Measurements from ENCODE around the gene ANO1. TPM values are rescaled to one million over a fixed set of nuclear protein-coding genes. Genes with fewer than 3 reads are reported as not detected.

The ANO1 gene
- total RNA-seq, 2 experiments from 2014 or later = not detected

DNA sequence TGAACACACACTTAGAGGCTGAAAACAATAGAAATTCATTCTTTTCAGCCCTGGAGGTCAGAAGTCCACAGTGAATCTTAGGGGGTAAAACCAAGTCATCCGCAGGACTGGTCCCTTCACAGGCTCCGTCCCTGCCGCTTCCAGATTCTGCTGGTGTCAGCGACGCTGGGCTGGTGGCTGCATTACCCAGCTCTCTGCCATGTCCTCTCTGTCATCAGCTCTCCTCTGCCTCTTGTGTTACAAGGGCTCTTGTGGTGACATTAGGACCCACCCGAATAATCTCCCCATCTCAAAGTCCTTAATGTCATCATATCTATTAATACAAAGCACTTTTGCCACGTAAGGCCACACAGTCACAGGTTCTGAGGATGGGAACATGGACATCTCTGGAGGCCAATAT, 47.7 kb upstream of the ANO1 start:
- peaks cover 30% of the 10 kb centered on the region for H3K27me3 Mint-ChIP-seq
- no peaks in the 10 kb centered on the region for H3K4me1 Mint-ChIP-seq (ENCODE audit: low read depth)
- H3K36me3 Mint-ChIP-seq (ENCODE audit: low read depth) = no peaks in the 10 kb centered on the region
- no peaks in the 10 kb centered on the region for H3K9me3 Mint-ChIP-seq
- Histone ChIP-seq H3K4me3 (ENCODE audit: low read length) (no peak overlapping the region), H3K4me1 (ENCODE audit: insufficient read depth, low read length) (no peaks in the 10 kb centered on the region), H3K9me3 (ENCODE audit: control insufficient read depth in 1 of 2, insufficient read depth in 1 of 2, low read length in 2 of 2) (peaks cover 0 to 15% of the 10 kb centered on the region in 2 experiments), H3K36me3 (ENCODE audit: insufficient read depth, low read length) (no peaks in the 10 kb centered on the region), H3K27ac (ENCODE audit: low read depth in 1 of 2, low read length in 2 of 2) (no peak overlapping the region), H3K27me3 (ENCODE audit: control insufficient read depth in 1 of 2, insufficient read depth in 2 of 2, low read length in 2 of 2) (no peaks in the 10 kb centered on the region)
- CTCF ChIA-PET = no interaction called here
- no peak overlapping the region for H3K4me3 Mint-ChIP-seq
- H3K27ac Mint-ChIP-seq = no peak overlapping the region
- no peak for TF ChIP-seq CTCF (IDR thresholded peaks at IDR 0.05)
- POLR2A ChIA-PET = no interaction called here
- DNase-seq = no peak
- intact Hi-C loops (cut with DNase I, micrococcal nuclease) = no loop called here
- no peak for ATAC-seq (ENCODE audit: poor library complexity)

- no peaks in the 10 kb centered on the region for H3K4me1 Mint-ChIP-seq (ENCODE audit: low read depth)
- peaks cover 0 to 5% of the 10 kb centered on the region in 2 experiments for H3K9me3 ChIP-seq (ENCODE audit: control insufficient read depth in 1 of 2, insufficient read depth in 1 of 2, low read length in 2 of 2)
- CTCF ChIA-PET = no interaction called here
Observed at GRCh38 chr11:70031631-70032469, 46.3 kb upstream of the ANO1 start.

DNA sequence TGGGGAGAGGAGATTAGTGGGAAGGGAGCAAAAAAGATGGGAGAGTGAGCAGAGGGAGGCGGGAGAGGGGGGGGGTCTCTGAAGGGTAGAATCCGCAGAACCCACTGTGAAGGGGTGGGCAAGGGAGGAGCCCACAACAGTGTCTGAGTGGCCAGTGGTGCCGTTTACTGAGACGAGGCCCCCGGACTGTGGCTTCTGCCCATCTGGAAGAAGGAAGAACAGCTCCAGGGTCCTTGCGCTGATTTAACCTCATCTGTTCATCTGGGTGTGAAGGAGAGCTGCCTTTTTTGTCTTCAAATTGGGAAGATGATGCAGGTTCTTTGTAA, 45.7 kb upstream of the ANO1 start:
- CTCF ChIA-PET = no interaction called here

More at GRCh38 chr11:70031631-70032469, 46.3 kb upstream of the ANO1 start:
- POLR2A ChIA-PET = no interaction called here
- no peak for TF ChIP-seq CTCF (IDR thresholded peaks at IDR 0.05)
- no peaks in the 10 kb centered on the region for H3K4me1 ChIP-seq (ENCODE audit: insufficient read depth, low read length)
- intact Hi-C loops (cut with DNase I, micrococcal nuclease) = no loop called here
- H3K27ac Mint-ChIP-seq = no peak overlapping the region
- H3K27me3 Mint-ChIP-seq = peaks cover 39% of the 10 kb centered on the region
- DNase-seq (no peak), ATAC-seq (ENCODE audit: poor library complexity) (no peak)
- no peaks in the 10 kb centered on the region for H3K36me3 ChIP-seq (ENCODE audit: insufficient read depth, low read length)
- H3K4me3 Mint-ChIP-seq = no peak overlapping the region
- no peaks in the 10 kb centered on the region for H3K27me3 ChIP-seq (ENCODE audit: control insufficient read depth in 1 of 2, insufficient read depth in 2 of 2, low read length in 2 of 2)
- no peaks in the 10 kb centered on the region for H3K9me3 Mint-ChIP-seq
- no peaks in the 10 kb centered on the region for H3K36me3 Mint-ChIP-seq (ENCODE audit: low read depth)
- no peak overlapping the region for H3K27ac ChIP-seq (ENCODE audit: low read depth in 1 of 2, low read length in 2 of 2)
- no peak overlapping the region for H3K4me3 ChIP-seq (ENCODE audit: low read length)

More for the DNA sequence above, 45.7 kb upstream of the ANO1 start:
- H3K27ac ChIP-seq (ENCODE audit: low read depth in 1 of 2, low read length in 2 of 2) = no peak overlapping the region
- intact Hi-C loops (cut with DNase I, micrococcal nuclease) = no loop called here
- Mint-ChIP-seq H3K9me3 (peaks cover 5% of the 10 kb centered on the region), H3K4me1 (ENCODE audit: low read depth) (no peaks in the 10 kb centered on the region), H3K4me3 (no peak overlapping the region), H3K27me3 (peaks cover 44% of the 10 kb centered on the region), H3K27ac (no peak overlapping the region), H3K36me3 (ENCODE audit: low read depth) (no peaks in the 10 kb centered on the region)
- peaks cover 0 to 2% of the 10 kb centered on the region in 2 experiments for H3K27me3 ChIP-seq (ENCODE audit: control insufficient read depth in 1 of 2, insufficient read depth in 2 of 2, low read length in 2 of 2)
- POLR2A ChIA-PET = no interaction called here
- H3K36me3 ChIP-seq (ENCODE audit: insufficient read depth, low read length) = no peaks in the 10 kb centered on the region
- TF ChIP-seq CTCF (IDR thresholded peaks at IDR 0.05) = no peak
- H3K4me1 ChIP-seq (ENCODE audit: insufficient read depth, low read length) = no peaks in the 10 kb centered on the region
- DNase-seq (no peak), ATAC-seq (ENCODE audit: poor library complexity) (no peak)
- peaks cover 0 to 8% of the 10 kb centered on the region in 2 experiments for H3K9me3 ChIP-seq (ENCODE audit: control insufficient read depth in 1 of 2, insufficient read depth in 1 of 2, low read length in 2 of 2)
- no peak overlapping the region for H3K4me3 ChIP-seq (ENCODE audit: low read length)

Measured in CD4-positive, alpha-beta T cell (primary cell).